Activated CD4-positive, alpha-beta T cell treated with anti-CD3 and anti-CD28 coated beads, Interleukin-2, amount 50 U/mL, for 16 hours (primary cell): Measurements from ENCODE around the gene NEUROD2.

ENCODE experiments used
- DNase-seq: peaks from one replicate; pipeline ENCODE4 v3.0.0-alpha.2; 2020

Gene NEUROD2

DNA sequence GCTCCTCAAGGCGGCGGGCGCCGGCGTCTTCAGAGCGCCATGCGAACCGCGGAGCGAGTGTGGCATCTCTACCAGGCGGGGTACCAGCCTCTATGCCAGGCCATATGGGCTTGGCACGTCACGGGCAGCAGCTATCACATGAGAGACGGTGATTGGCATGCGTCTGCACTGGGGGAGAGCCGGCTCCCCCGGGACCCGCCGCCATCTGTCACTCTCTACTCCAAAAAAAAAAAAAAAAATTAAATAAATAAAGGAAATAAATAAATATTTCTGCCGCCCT lies at the start of gene NEUROD2:
TSS of gene NEUROD2 (minus strand) at position 70 of the 280 bp plus-strand sequence. CDS start 1,321 bp downstream, outside the sequence.
- DNase-seq: no peak

DNA sequence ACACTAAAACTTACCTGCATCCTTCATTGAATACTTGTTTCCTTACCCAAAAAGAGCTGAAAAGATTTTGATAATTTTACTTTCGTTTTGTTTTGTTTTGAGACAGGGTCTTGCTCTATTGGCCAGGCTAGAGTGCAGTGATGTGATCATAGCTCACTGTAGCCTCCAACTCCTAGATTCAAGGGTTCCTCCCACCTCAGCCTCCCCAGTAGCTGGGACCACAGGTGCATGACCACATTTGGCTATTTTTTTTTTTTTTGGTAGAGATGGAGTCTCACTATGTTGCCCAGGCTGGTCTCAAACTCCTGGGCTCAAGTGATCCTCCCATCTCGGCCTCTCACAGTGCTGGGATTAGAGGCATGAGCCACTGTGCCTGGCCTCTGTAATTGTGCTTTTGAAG lies 47.4 kb upstream of the NEUROD2 start:
- DNase-seq: no peak

DNA sequence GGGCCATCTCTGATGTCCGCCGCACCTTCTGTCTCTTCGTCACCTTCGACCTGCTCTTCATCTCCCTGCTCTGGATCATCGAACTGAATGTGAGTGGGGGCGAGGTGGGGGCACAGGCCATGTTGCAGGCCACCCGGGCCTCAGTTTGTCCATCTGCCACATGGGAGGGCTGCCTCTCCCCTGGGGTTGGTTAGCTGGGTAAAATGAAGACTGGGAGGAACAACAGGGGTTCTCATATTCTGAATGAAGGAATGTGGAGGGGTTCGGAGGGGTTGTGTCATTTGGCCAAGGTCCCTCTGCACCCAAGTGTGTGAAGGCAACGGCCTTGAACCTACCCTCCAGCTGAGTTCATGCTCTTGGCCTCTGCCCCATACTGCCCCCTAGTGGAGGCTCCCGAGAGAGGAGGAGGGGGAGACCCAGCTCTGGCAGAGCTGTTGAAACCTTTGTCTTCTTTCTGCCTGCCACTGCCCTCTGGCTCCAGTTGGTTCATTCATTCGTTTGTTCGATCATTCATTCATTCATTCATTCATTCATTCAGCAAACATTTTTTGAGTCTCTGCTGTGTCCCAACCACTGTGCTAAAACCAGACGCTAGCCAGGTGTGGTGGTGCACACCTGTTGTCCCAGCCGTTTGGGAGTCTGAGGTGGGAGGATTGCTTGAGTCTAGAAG lies 46.1 kb upstream of the NEUROD2 start:
- DNase-seq: peak; percentile 79

DNA sequence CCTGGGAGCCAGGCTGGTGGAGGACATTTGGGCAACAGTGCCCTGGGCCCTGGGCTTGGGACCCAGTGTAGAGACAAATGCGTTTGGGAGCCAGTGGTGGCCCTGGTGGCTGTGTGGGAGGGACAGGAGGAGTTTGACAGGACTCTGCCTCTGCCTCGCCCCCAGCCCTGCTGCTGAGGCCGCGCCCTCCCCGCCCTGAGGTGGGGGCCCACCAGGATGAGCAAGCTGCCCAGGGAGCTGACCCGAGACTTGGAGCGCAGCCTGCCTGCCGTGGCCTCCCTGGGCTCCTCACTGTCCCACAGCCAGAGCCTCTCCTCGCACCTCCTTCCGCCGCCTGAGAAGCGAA lies 45.6 kb upstream of the NEUROD2 start:
- no peak for DNase-seq

DNA sequence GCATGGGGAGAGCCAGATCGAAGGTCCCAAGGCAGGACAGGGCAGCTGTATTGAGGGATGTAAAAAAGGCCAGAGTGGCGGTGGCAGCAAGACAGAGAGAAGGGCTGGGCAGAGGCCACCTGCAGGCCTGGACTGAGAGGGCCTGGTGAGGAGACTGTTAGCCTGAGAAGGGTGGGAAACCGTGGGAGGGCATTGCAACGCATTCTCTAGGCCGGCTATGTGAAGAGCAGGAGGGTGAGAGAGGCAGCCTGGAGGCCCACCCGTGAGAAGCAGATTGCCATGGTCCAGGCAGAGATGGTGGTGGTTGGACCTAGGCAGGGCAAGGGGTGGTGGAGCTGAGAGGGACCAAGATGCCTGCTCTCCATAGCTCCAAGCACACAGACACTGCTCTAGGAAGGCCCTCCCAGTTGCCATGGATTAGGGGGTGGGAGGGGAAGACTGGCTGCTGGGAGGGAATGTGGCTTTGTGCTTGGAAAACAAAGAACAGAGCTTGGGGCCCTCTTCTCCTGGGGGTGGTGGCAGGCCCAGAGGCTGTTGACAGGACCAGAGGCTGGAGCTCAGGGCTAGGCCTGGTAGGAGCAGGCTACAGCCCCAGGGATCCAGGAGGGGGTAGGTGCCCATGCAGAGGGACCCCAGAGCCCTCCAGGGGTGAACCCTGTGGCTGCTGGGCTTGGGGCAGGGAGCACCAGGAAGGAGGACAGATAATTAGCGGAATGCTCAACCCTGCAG lies 45.0 kb upstream of the NEUROD2 start:
- no peak for DNase-seq

DNA sequence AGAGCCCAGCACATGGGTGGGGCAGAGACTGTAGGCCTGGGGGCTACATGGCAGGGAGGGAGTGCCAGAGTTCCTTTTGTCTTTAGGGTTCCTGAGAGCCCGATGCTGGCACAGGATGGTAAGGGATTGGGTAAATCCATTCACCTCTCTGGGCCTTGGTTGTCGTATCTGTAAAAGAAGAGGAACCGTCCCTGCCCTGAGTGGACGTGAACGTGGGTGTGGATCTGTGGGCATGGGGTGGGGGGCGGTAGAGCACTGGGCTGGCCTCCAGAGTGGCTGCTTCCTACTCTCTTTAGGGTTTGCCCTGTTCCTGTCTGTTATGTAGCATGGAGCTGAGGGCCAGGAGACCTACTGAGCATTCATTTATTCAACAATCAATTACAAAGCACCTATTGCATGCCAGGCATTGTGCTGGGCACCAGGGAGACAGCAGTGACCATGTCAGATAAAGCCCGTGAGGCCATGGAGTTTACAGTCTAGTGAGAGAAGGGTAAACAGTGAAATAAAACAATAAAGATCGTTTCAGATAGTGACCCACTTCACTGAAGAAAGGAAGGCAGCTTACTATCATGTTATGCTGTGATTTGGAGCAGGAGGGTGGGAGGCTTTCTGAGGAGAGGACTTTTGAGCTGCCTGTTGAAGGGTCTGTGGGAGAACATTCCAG lies 44.3 kb upstream of the NEUROD2 start:
- DNase-seq: no peak

DNA sequence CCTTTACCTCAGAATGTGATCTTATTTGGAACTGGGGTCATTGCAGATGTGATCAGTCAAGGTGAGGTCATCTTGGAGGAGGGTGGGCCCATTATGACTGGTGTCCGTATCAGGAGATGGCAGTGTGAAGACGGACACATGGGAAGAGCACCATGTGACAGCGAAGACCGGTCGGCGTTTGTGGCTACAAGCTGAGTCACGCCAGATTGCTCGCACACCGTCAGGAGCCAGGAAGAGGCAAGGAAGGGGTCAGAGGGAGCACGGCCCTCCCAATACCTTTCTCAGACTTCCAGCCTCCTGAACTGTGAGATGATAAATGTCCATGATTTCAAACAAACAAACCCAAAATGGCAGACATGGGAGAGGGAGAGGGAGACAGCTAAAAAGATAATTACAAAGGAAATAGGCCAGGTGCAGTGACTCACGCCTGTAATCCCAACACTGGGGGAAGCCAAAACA lies 42.4 kb upstream of the NEUROD2 start:
- no peak for DNase-seq

DNA sequence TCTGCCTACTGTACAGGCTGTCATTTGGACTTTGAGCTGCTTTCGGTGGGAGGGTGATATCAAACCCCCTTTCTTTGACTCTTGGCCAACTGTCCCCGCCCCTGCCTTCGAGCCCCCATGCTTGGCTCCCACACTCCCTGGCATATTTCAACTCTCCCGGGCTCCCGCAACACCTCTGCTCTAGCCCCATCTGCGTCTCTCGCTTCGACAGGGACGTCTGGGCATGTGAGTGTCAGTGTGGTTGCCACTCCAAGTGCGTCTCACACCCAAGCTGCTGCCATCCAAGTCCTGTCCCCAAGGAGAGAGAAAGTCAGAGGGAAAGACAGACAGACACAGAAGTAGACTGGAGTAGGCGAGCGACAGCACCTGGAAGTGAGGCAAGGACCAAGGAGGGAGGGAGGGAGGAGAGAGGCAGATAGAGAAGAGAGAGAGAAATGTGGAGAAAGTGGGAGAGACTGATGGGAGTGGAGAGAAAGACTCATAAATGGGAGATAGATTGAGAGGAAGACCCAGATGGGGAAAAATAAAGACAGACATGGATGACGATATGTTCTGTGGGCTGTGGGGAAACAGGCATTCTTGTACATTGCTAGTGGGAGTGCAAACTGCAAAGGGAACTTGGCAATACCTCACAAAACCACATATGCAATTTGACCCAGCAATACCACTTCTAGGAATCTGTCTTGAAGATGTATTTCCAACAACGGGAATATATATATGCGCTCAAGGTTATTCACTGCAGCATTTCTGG lies 41.1 kb upstream of the NEUROD2 start:
- DNase-seq: no peak

DNA sequence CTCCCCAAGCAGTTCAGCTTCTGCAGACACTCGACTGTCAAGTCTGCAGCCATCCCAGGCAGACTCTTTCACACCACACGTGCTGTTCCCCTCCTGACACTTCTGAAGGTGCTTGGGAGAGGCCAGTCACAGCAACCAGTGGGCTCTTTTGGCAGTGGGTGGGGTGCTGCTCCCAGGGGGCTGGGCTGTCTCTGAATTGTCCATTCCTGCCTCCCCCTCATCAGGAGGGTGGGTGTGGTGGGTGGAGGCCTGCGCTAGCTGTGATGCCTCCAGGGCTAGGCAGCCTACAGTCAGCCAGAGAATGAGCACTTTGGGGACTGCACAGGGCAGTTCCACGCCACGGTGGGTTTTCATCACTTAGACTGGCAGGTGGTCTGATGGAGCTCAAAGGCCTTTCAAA lies 39.5 kb upstream of the NEUROD2 start:
- DNase-seq: no peak

DNA sequence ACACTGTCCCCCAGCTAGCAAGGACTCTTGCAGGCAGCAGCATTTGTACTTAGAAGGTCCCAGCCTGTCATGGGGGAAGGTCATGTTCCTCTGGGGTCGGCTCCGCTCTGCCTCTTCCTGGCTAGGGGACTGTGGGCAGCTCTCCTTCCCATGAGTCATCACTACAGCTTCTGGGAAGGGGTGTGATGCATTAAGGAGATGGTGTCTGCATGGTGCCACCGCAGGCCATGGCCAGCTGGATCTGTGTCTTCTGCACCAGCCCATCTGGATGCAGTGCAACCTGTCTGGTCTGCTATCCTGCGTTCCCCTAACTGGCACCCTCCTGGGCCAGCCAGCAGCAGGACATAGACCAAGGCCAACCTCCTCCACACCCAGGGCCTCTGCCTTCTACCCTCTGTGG lies 35.6 kb upstream of the NEUROD2 start:
- DNase-seq: no peak

DNA sequence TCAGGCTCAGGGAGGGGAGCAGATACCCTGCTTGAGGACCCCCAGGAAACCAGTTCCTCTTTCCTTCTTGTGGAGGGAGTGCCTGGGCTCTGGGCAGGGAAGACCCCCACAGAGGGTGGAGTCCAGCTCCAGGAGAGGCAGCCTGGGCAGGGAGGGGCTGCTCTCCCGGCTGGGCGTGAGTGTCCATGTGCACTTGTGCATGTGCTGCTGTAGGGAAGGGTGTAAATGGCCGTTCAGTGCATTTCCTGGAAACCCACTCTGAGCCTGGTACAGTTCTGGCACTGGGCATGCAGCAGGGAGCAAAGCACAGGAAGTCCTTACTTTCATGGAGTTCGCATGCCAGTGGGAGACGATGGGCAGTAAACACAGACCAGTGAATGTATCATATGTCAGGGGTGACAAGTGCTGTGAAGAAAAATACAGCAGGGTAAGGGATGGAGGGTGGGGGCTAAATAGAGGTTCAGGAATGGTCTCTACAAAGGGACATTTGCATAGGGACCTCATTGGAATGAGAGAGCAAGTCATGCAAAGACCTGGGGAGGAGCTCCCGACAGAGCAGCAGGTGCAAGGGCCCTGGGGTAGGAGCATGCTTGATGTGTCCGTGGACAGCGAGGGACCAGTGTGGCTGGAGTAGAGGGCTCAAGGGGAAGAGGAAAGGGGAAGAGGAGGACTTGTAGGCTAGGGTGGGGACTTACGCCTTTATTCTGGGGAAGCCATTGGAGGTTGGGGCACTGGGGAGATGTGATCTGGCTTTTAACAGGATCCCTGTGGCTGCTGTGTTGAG lies 34.8 kb upstream of the NEUROD2 start:
- no peak for DNase-seq

DNA sequence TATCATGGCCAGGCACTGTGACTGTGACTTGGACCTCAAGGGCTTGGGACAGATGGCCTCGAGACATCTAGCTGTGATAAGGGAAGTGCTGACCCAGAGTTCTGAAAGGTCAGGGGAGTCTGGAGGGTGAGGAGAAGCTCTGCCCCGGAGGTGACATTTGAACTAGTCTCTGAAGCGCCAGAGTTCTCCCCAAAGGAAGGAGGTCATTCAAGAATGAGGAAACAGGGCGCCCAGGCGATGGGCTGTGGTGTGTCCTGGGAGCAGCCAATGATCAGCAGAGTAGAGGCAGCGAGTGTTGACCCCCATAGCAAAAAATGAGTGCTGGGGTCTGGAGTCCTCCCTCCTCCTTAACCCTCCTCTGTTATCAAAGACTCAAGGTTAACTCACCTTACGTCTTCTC lies 34.2 kb upstream of the NEUROD2 start:
- DNase-seq: no peak

DNA sequence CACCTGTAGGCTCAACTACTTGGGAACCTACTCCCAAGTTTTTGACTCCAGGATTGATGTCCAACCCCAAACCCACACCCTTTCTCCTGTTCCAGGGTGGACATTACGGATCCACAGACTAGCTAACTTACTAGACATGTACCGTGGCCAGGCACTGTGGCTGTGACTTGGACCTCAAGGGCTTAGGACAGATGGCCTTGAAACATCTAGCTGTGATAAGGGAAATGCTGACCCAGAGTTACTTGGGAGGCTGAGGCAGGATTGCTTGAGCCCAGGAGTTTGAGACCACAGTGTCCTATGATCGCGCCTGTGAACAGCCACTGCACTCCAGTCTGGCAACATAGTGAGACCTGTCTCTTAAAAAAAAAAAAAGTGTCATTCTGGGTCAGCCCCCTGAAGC lies 33.4 kb upstream of the NEUROD2 start:
- DNase-seq: no peak

DNA sequence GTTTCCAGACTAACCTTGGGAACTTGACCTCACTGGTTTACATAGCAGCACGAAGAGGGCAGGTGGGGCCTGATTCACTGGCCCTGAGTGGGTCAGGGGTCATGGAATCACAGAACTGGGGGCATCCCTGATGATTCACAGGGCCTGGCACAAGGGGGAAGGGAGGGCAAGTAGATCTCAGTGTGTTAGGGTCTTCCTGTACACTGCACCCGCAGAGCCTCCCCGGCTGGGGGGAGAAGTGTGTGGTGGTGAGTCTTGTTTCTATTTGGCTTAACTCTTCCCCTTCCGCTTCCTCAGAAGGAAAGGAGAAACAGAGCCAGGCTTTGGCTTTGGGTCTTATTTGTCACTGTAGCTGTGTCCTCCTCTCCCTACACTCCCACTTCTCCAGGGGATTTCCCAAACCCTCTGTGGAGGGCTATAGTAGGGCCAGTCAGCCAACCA lies 32.9 kb upstream of the NEUROD2 start:
- no peak for DNase-seq

DNA sequence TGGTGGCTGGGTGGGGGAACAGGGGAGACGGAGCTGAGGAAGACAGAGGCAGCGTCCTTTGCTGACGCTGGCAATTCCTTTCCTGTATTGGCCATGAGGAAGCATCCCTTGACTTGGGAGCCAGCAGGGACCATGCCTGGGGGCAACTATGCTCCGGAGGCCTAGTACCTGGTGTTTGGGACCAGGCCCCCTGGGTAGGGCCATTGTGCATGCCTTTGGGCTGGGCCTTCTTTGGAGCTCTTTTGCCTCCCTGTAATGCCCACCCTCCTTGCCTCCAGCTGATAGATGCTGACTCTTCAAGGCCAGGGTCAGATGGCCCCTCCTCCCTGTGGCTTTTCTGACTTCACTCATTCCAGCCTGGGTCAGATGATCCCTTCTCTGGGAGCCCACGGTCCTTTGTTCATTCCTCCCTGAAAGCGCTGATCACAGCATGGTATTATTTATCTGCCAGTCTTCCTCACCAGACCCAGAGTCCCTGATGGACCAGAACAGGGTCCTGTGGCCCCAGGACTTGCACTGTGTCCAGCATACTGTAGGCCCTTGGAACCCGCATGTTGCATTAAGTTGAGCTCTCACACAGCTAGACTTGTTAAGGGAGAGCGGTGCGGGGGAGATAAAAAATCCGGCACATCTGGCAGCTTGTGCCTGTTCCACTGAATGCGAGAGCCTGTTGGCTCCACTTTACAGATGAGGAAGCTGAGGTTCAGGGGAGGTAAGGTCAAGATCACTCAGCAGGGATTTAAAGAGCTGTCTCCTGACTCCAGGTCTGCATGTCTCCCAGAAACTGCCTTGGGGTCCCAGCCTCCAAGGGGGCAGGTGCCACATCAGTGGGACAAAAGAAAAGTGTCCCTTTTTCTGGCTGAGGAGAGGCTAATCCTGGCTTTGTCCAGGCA lies 32.1 kb upstream of the NEUROD2 start:
- no peak for DNase-seq

DNA sequence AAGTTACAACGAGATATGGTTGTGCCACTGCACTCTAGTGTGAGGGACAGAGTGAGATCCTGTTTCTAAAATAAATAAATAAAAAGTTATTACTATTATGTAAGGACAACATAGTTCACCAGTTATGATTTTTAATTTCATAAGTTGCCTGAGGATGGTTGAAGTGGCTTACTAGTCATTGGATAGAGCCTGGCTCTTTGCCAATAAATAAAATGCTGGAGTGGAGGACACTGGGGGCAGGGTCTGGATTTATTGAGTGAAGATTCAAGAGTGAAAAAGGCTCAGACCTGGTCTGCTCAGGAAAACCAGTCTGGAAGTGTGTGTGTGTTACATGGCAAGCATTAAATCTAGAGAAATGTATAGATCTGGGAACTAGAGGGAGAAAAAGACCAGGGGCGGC lies 31.3 kb upstream of the NEUROD2 start:
- DNase-seq: no peak

DNA sequence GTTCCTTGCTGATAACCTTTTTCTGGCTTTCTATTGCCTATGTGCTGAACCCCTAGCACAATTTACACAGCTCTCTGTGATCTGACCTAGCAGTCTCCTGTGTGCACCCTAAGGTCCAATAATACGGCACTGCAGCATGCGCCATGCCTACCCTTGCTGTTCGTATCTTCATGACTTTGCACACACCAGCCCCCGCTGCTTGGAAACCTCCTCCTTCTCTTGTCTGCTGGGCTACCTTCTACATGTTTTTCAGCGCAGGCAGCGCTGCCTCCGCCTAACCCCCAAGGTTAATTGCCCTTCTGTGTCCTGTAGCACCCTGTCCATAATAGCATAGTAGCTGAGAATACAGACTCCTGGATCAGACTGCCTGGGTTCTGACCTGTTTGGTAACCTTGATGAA lies 30.6 kb upstream of the NEUROD2 start:
- no peak for DNase-seq

DNA sequence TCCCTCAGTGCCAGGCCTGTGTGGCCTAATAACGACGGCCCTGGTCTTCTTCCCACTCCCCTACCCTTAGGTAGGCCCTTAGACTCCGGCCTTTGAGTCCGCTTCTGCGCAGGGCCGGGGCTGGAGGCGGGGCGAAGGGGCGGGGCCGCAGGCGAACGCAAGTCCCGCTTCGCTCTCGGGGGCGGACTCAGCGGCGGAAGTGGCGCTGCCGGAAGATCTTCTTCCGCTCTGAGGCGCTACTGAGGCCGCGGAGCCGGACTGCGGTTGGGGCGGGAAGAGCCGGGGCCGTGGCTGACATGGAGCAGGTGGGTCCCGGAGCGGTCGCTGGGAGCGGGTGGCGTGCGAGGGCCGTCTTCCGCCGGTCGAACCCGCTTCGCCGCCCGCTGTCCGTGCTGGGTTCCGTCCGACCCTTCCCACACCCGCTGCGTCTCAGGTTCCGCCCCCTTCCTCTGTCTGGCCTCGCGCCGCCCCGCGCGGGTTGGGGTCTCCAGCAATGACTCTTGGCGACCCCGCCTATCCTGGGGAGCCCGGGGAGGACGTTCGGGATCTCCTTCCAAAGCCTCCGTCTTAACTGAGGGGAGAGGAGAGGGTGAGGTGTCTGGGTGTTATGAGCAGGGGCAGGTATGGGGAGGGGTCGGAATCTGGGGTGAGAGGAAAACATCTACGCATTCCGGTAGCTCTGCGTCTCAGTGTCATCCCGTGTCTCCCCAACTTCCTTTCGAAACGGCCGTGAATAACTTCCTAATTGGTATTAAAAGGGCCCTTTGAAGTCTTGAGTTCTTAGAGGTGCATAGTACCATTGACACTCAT lies 29.4 kb upstream of the NEUROD2 start, which contains the start of gene STARD3:
TSS of gene STARD3 (plus strand) at position 218 of the 810 bp plus-strand sequence. CDS start 16,388 bp downstream, outside the sequence.
- peak; percentile 92 for DNase-seq

DNA sequence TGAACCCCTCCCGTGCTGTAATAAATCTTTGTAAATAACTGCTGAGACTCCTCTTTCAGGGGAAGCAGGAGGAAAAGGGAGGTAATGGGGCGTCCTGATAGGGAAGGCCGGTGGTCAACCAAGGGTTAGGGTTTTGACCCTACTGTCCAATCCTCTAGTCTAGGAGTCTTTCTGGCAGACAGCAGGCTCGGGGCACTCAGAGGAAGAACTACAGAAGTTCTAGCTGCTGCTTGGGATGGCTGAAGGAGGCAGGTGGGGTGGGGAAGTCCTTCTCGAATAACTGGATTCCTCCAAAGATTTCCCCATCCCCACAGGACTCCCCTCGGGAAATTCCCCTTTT lies 28.8 kb upstream of the NEUROD2 start:
- no peak for DNase-seq

DNA sequence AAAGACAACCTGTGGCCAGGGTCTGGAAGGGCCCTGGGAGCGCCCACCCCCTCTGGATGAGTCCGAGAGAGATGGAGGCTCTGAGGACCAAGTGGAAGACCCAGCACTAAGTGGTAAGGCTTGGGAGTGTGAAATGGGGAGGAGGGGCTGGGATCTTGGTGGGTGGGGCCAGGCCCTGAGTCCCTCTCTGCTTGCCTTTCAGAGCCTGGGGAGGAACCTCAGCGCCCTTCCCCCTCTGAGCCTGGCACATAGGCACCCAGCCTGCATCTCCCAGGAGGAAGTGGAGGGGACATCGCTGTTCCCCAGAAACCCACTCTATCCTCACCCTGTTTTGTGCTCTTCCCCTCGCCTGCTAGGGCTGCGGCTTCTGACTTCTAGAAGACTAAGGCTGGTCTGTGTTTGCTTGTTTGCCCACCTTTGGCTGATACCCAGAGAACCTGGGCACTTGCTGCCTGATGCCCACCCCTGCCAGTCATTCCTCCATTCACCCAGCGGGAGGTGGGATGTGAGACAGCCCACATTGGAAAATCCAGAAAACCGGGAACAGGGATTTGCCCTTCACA lies 28.0 kb upstream of the NEUROD2 start:
- no peak for DNase-seq
